Tongue (tissue), 3 donors: ENCODE measurements around the gene WDR93. TPM values are rescaled to one million over a fixed set of nuclear protein-coding genes. Genes with fewer than 3 reads are reported as not detected.

Source experiments
- DNase-seq: peaks from one replicate; pipeline ENCODE4 v3.0.0-alpha.2; 2015
- small RNA-seq: library from RNA; depleted of rRNA; stranded (forward); fragments of <200 nt; gene quantifications from one replicate; pipeline ENCODE3, GENCODE V24; 2014; ENCODE audit warnings: low replicate concordance
- total RNA-seq: library from RNA; depleted of rRNA; stranded (reverse); fragments of >200 nt; gene quantifications from one replicate; pipeline ENCODE4 v1.2.3, GENCODE V29; 2014

The WDR93 gene
- total RNA-seq, 1 donor from 2014 or later = not detected

DNA sequence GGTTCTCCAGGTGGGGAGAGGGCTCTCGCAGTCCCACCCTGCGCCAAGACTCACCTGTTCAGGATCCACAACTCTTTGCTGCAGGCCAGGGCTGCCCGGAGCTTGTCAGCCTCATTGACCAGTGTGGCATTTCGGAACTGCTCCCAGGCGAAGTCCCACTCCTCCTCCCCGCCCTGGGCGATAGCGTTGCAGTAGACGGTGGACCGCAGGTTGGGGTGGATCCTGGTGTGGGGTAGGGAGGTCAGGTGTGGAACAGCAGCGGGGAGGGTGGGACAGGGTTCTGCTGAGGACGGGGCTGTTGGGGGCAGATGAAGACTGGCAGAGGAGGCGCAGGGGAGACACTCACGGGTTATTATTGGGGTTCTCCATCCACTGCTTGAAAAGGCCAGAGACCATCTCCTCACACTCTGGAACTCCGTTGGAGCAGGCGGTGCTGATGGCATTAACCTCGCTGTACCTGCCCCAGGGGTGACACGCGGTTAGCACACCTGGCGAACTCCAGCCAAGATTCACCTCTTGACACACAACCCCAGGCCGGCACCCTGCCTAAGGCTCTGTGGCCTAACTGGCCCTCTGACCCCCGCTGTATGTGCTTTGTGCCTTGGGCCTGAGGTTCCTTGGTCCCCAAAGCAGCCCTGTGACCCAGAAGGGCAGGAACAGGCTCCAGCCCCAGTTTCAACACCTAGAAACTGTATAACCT, 101.6 kb downstream of the WDR93 start:
- DNase-seq = no peak

Small RNA genes within 50 kb of the gene (small RNA-seq; reads per million reads assigned to genes)
- not detected for gene RNU6-132P

Other genes starting within 250 kb of the WDR93 start
- gene RHCG, start 194.2 kb upstream of the WDR93 start, total RNA-seq = 70.4 TPM
- gene TICRR, start 115.3 kb upstream of the WDR93 start, total RNA-seq = 3.2 TPM
- 8.2 TPM for gene KIF7, start 35.3 kb upstream of the WDR93 start, total RNA-seq
- gene PLIN1, start 11.4 kb upstream of the WDR93 start, total RNA-seq = not detected
- gene PEX11A, start 57 bp upstream of the WDR93 start, total RNA-seq = 9.3 TPM
- gene MESP1, start 60.4 kb downstream of the WDR93 start, total RNA-seq = 0.31 TPM
- gene MESP2, start 85.5 kb downstream of the WDR93 start, total RNA-seq = not detected
- gene ANPEP, start 124.0 kb downstream of the WDR93 start, total RNA-seq = 6.2 TPM
- gene AP3S2, start 203.2 kb downstream of the WDR93 start, total RNA-seq = 58.5 TPM
- gene ARPIN, start 222.1 kb downstream of the WDR93 start, total RNA-seq = 23.2 TPM